Erythroblast (primary cell): ENCODE measurements around the gene ID4.

Experiments
- GATA1 ChIP-seq: IDR thresholded peaks from 2 replicates; pipeline ENCODE4 v1.6.1; 2011; ENCODE audit warnings: low read depth, mild to moderate bottlenecking, control low read depth, low read length, moderate library complexity
- POLR2A ChIP-seq: IDR thresholded peaks from 2 replicates; pipeline ENCODE4 v1.6.1; 2011; ENCODE audit warnings: mild to moderate bottlenecking, low read length

GRCh38 chr6:19864285-19864684 is 27.1 kb downstream of the ID4 start:
- TF ChIP-seq POLR2A (no peak), GATA1 (no peak)
